ENCODE data around the gene SCPEP1. TPM values are rescaled to one million over a fixed set of nuclear protein-coding genes. Genes with fewer than 3 reads are reported as not detected.
A peak's percentile ranks its signal among the peaks of the same experiment; 100 is the strongest.
"Not testable (repeated sequence)": the region's sequence is repeated elsewhere in the genome, so short reads cannot be mapped to it uniquely, and the experiment has no call there.

SCPEP1 gene
- 64.1 and 70.1 TPM in 2 replicates for total RNA-seq (2014; rRNA removed; shearing (Covaris generic))
- 98.8 and 123 TPM in 2 replicates for polyA plus RNA-seq (2014; cell fraction: nucleus; rRNA removed)

GRCh38 chr17:56977673-56978395, at the start of gene SCPEP1:
Gene SCPEP1, plus strand, starts transcription at chr17:56978131. Its CDS starts 29 bp downstream, at chr17:56978160.
- DNase-seq (ENCODE audit: extremely low read depth, low read depth): peak; percentile 73

GRCh38 chr17:56928586-56928985, 49.3 kb upstream of the SCPEP1 start:
- no peak for DNase-seq (ENCODE audit: extremely low read depth, low read depth)

- no peak for DNase-seq (ENCODE audit: extremely low read depth, low read depth)
Observed at GRCh38 chr17:56929362-56929969, 48.5 kb upstream of the SCPEP1 start.

GRCh38 chr17:56930739-56931337, 47.1 kb upstream of the SCPEP1 start:
- no peak for DNase-seq (ENCODE audit: extremely low read depth, low read depth)

GRCh38 chr17:56933151-56933745, 44.7 kb upstream of the SCPEP1 start:
- DNase-seq (ENCODE audit: extremely low read depth, low read depth): no peak

GRCh38 chr17:56933868-56934267, 44.1 kb upstream of the SCPEP1 start:
- no peak for DNase-seq (ENCODE audit: extremely low read depth, low read depth)

- DNase-seq (ENCODE audit: extremely low read depth, low read depth): no peak
Observed at GRCh38 chr17:56934280-56934679, 43.7 kb upstream of the SCPEP1 start.

- no peak for DNase-seq (ENCODE audit: extremely low read depth, low read depth)
Observed at GRCh38 chr17:56935461-56935860, 42.5 kb upstream of the SCPEP1 start.

GRCh38 chr17:56936697-56937322, 41.1 kb upstream of the SCPEP1 start:
- DNase-seq (ENCODE audit: extremely low read depth, low read depth): no peak

- no peak for DNase-seq (ENCODE audit: extremely low read depth, low read depth)
Observed at GRCh38 chr17:56937687-56938086, 40.2 kb upstream of the SCPEP1 start.

- DNase-seq (ENCODE audit: extremely low read depth, low read depth): not testable (repeated sequence)
Observed at GRCh38 chr17:56938206-56938605, 39.7 kb upstream of the SCPEP1 start.

GRCh38 chr17:56939869-56940484, 38.0 kb upstream of the SCPEP1 start:
- DNase-seq (ENCODE audit: extremely low read depth, low read depth): peak; percentile 79

GRCh38 chr17:56943505-56944125, 34.3 kb upstream of the SCPEP1 start:
- DNase-seq (ENCODE audit: extremely low read depth, low read depth): no peak

GRCh38 chr17:56945938-56946505, 31.9 kb upstream of the SCPEP1 start:
- no peak for DNase-seq (ENCODE audit: extremely low read depth, low read depth)

GRCh38 chr17:56947741-56948140, 30.2 kb upstream of the SCPEP1 start:
- no peak for DNase-seq (ENCODE audit: extremely low read depth, low read depth)

- DNase-seq (ENCODE audit: extremely low read depth, low read depth): no peak
Observed at GRCh38 chr17:56948491-56948890, 29.4 kb upstream of the SCPEP1 start.

- no peak for DNase-seq (ENCODE audit: extremely low read depth, low read depth)
Observed at GRCh38 chr17:56949595-56949994, 28.3 kb upstream of the SCPEP1 start.

- no peak for DNase-seq (ENCODE audit: extremely low read depth, low read depth)
Observed at GRCh38 chr17:56956992-56957391, 20.9 kb upstream of the SCPEP1 start.

Data from NCI-H460 (cell line).